ENCODE measurements around the gene VPS52.

- TF ChIP-seq YY1 (IDR thresholded peaks at IDR 0.05; ENCODE audit: insufficient read depth, insufficient read length) (no peak), ZNF274 (IDR thresholded peaks at IDR 0.05; ENCODE audit: low read depth, low read length) (no peak), SUZ12 (IDR thresholded peaks at IDR 0.05; ENCODE audit: extremely low read depth, insufficient read depth, insufficient read length) (no peak)
Observed at GRCh38 chr6:33317419-33317668, 45.7 kb upstream of the VPS52 start.

All from NT2/D1 (cell line).